ENCODE data around the gene XYLT2. TPM values are rescaled to one million over a fixed set of nuclear protein-coding genes. Genes with fewer than 3 reads are reported as not detected.
A peak's percentile ranks its signal among the peaks of the same experiment; 100 is the strongest.
"Not testable (repeated sequence)": the region's sequence is repeated elsewhere in the genome, so short reads cannot be mapped to it uniquely, and the experiment has no call there.

XYLT2 gene
- total RNA-seq, result 9.0 TPM

DNA sequence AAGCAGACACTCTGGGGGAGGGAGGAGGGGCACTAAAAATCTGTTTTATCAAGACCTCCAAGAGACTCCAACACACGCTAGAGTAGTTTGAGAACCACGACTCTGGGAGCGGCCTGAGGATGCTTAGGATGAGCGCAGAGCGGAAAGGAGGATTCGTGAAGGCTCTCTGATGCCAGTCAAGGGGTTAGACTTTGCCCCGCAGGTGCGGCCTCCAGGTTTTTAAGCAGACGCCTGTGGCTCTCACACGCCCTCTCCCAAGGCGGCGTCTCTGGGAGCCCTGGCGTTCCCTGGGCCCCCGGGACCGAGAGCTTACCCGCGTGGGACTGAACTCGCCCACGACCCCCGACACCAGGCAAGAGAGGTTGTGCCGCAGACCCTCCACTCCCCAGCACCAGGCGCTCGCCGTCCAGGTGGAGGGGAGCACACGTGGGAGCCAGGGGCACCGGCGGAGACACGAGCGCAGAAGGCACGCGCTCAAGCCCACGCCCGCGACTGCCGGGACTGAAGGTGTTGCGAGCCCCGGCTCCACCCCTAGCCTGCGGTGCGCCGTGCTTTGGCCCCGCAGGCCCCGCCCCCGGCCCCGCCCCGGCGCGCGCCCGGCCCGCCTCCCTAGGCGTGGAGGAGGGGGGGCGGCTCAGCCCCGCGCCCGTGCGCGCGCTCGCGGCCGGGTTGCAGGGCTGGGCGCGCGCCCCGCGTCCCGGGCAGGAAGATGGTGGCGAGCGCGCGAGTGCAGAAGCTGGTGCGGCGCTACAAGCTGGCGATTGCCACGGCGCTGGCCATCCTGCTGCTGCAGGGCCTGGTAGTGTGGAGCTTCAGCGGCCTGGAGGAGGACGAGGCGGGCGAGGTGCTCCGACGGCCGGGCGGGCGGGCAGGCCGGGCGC, at the start of gene XYLT2:
Gene XYLT2 (plus strand): TSS at position 695 of the 881 bp plus-strand sequence. CDS start 15 bp downstream, at position 710.
- DNase-seq (ENCODE audit: low spot score in 2 of 2) (peak; percentile 95 to 98), FAIRE-seq (no peak)

DNA sequence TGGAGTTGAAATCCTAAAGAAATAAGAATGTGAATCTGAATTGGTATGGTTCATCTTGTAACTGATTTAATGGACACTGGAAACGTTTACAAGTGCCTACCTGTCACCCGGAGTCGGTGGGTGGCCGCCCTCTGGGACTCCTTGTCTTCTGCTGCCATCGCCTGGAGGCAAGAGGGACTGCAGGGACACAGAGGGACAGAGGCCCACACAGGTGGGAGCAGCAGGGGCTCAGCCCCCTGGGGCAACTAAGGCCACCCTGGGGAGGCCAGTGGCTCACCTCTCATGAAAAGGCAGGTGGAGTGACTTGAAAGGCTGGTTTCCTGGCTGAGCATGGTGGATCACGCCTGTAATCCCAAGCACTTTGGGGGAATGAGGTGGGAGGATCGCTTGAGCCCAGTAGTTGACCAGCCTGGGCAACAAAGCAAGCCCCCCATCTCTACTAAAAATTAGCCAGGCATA, 48.5 kb upstream of the XYLT2 start:
- FAIRE-seq (no peak), DNase-seq (ENCODE audit: low spot score in 2 of 2) (peak in 1 of 2 donors; percentile 69)

DNA sequence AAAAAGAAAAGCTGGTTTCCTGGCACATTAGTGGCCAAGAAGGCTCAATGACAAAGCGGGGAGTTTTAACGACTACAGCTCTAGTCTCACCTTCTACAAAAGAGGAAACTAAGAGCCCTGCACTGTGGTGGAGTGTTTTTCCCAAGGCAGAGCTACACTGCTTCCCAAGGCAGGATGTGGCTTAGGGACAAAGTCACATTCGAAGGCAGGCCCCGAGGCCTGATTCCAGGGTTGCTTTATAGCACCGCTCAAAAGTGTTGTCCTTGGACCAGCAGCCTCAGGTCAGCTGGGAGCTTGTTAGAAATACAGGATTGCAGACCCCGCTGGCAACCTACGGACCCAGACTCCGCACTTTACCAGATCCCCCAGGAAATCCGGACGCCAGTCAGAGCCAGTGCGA, 47.9 kb upstream of the XYLT2 start:
- FAIRE-seq (no peak), DNase-seq (ENCODE audit: low spot score in 2 of 2) (no peak)

DNA sequence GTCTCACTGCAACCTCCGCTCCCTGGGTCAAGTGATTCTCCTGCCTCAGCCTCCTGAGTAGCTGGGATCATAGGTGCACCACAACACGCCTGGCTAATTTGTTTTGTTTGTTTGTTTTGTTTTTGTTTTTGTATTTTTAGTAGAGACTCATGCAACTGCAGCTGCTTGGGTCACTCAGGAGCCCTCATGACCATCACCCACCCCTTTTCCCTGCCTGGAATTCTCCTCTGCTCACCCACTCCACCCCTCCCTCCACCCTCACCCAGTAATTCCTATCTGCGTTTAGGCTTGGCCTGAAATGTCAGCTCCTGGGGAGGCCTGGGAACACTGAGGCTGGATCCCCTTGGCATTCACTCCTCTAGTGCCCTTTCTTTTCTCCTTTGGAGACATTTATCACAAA, 46.1 kb upstream of the XYLT2 start:
- no peak for DNase-seq (ENCODE audit: low spot score in 2 of 2)
- FAIRE-seq, result no peak

DNA sequence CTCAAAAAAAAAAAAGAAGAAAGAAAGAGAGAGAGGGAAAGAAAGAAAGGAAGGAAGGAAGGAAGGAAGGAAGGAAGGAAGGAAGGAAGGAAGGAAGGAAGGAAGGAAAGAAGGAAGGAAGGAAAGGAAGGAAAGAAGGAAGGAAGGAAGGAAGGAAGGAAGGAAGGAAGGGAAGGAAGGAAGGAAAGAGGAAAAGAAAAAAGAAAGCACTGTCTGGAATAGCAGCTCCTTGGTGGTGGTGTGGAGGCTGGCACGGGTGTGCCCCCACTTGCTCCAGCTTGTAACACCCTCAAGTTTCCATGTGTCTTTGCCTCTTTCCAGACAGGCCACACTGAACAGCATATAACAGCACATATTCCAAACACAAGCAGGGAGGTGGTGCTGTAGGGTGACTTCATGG, 45.1 kb upstream of the XYLT2 start:
- DNase-seq (ENCODE audit: low spot score in 2 of 2); FAIRE-seq: not testable (repeated sequence)

DNA sequence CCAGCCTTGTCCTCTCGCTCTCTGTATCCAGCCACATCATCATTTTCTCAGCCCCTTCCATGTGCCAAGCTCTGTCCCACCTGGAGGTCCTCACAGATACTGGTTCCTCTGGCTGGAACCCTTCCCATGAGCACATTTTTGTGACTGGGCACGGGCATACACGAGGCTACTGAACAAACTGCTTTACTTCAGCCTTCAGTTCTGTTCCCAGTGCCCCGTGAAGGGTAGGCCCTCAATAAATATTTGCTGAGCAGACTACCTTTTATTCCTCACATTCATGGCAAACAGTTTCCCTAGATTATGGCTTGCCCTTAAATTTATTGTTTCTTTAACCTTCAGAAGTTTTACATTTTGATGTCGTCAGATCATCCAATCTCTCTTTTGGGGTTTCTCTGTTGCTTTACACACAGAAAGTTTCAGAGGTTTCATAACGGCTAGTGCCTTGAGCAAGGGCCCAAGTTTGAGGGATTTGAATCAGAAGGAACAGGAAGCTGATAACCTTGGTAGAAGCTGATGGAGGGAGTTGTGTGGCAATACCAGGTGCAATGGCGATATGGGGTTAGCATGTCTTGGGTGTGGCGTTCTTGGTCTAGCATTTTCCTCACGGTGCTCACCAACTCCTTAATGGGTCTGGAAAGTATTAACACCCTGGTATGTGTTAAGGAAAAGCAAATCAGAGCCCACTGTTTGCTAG, 43.9 kb upstream of the XYLT2 start:
- DNase-seq (ENCODE audit: low spot score in 2 of 2), result no peak
- FAIRE-seq, result no peak

DNA sequence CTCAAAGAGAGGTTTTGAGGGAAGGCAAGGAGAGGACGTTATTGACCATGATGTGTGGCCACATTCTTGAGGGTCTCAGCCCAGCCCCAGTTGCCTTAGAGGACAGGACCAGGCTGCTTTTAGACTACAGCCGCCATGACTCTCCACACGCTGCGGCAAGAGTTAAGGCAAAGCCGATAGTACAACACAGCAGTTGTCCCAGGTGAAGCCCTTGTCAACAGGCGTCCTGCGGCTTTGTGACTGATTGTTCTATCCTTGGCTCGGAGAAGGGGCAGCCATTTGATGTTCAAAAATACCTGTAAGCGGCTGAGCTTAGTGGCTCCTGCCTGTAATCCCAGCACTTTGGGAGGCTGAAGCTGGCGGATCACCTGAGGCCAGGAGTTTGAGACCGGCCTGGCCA, 42.9 kb upstream of the XYLT2 start:
- FAIRE-seq (no peak), DNase-seq (ENCODE audit: low spot score in 2 of 2) (no peak)

DNA sequence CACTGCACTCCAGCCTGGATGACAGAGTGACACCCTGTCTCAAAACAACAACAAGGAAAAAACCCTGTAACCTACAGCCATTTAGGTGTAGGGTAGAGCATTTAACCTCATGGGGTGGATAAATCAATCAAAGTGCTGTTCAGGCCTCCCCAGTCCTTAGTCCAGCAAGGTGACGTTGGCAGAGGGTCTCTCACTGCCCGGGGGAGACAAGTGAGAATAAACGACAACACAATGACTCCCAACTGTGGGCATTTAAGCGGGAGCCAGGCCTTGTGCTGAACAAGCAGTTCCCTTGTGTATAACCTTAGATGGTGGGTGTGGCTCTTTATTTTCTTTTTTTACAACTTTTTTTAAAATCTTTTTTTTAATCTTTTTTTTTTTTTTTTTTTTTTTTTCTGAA, 42.3 kb upstream of the XYLT2 start:
- FAIRE-seq (no peak), DNase-seq (ENCODE audit: low spot score in 2 of 2) (no peak)

DNA sequence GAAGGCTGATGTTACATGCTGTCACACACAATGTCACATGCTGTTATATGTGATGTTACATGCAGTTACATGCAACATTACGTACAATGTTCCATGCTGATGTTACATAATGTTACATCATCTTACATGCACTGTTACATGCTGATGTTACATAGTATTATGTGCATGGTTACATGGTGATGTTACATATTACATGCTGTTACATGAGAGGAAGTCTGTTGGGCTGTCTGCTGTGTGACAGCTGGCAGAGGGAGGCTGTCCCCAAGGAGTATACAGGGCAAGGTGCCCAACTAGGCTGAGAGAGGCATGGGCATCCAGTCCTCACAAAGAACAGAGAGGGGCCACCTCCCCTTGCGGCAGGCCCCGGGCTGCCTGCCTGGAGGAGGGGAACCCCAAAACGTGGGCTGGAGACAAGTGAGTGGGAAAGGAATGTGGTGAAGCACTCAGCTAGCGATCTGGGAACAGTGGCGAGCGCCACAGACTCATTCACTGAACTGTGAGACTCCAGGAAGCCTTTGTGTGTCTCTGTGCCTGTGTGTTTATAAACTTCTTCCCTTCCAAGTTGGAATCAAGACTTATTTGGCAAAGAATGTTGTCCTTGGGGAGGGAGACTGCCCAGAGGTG, 41.0 kb upstream of the XYLT2 start:
- DNase-seq (ENCODE audit: low spot score in 2 of 2) (no peak), FAIRE-seq (no peak)

DNA sequence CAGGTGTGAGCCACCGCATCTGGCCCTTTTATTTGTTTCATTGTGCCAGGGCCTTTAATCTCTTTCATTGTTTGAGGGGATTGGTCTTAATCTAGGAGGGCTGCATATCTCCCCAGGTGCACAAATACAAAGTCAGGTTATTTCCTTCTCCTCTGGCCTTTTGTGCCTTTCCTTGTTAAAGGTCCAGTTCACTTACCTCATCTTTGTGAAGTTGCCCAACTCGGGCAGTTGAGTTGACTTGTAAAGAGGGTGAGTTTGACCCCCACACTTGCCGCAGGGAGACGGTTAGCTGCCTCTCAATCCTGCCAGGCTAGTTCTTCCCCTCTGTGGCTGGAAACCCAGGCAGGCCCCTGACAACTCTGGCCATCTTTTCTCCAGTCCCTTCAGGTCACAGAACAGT, 38.3 kb upstream of the XYLT2 start:
- DNase-seq (ENCODE audit: low spot score in 2 of 2) (no peak), FAIRE-seq (no peak)

DNA sequence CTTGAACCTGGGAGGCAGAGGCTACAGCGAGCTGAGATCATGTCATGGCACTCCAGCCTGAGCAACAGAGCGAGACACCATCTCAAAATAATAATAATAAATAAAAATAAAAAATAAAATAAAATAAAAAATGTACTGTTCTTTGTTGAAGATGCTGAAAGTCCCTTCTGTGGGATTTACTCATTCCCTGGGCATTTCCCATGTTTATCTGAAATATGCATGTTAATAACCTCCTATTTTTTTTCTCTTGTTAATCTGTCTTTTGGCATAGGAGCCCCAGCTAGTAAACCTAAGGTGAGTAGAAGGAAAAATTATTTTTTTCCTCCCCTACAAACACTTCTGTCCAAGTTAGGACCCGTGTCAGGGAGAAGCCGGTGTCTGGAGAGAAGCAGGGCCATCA, 37.3 kb upstream of the XYLT2 start:
- DNase-seq (ENCODE audit: low spot score in 2 of 2) (no peak), FAIRE-seq (no peak)

DNA sequence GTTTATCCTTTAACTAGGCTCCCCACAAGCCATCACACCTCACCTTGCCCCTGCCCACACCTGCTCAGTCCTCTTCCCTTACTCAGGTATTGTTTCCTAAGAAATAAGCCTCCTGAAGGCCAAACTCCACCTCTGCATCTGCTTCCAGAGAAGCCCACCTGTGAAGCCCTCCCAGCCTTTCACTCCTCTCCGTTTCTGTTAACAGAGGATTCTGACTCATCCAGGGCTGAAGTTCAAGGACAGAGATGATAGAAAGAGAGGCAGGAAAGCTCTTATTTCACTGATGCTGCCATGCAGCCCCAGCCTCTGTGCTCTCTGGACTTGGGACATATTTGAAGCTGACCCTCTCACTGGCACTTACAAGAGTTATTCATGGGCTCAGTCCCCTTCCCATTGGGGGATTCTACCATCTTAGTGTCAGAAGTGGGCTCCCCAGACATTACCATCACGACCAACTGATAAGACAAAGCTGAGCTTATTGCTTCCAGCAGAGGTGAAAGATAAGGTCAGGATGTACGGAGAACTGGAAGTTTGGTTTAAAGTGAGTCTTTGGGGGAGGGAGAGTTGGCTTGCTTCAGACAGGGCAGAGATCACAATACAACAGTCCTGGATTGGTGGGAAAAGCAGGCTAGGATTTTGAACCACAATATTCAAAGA, 35.3 kb upstream of the XYLT2 start:
- FAIRE-seq (no peak), DNase-seq (ENCODE audit: low spot score in 2 of 2) (no peak)

DNA sequence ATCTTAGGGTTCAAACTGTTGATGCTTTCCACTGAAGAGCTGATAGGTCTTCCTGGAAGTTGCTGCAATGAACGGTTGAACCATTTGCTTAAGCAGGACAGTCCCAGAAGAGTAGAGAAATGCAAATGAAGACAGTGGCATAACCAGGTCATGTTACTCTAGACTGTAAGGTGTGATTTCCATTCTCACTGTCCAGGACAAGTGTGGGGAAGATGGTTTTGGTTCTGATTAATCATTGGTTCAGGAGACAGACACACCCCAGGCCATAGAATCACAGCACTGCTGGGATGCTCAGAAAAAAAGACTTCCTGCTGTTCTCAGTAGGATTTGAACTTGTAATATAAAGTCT, 34.8 kb upstream of the XYLT2 start:
- DNase-seq (ENCODE audit: low spot score in 2 of 2) (no peak), FAIRE-seq (no peak)

DNA sequence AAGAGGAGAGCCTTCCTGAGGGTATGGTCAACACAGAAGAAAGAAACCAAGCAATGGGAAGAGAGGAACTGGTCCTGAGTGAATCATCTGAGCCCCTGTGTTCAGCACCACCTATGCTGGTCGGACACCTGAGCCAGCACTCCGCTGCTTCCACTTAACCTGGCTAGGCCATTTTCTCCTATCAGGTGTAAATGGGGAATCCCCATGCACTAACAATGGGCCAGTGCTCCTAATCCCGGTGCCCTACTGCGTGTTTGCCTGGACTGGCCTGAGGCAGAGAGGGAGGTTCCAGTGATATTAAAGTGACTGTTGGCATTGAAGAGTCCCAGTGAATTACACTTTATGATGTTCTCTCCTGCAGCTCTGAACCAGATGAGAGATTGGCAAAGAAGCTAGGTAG, 34.4 kb upstream of the XYLT2 start:
- DNase-seq (ENCODE audit: low spot score in 2 of 2) (no peak), FAIRE-seq (no peak)

DNA sequence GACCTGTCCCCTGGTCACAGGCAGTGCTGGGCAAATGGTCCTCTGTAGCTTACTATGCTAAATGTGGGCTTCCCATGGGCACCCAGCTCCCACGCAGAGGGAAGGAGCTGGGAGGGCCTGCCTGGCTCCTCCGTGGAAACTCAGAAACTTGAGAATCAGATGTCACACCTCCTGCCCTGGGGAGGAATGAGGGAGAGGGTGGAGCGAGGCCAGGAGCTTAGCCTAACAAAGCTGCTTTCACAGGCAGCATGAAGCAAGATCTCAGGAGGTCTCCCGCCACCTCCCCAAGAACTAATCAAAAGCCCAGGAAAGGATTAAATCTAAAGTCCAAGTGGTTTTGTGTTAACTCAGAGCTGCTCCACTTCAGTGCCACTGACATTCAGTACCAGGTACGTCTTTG, 33.6 kb upstream of the XYLT2 start:
- no peak for FAIRE-seq
- no peak for DNase-seq (ENCODE audit: low spot score in 2 of 2)

DNA sequence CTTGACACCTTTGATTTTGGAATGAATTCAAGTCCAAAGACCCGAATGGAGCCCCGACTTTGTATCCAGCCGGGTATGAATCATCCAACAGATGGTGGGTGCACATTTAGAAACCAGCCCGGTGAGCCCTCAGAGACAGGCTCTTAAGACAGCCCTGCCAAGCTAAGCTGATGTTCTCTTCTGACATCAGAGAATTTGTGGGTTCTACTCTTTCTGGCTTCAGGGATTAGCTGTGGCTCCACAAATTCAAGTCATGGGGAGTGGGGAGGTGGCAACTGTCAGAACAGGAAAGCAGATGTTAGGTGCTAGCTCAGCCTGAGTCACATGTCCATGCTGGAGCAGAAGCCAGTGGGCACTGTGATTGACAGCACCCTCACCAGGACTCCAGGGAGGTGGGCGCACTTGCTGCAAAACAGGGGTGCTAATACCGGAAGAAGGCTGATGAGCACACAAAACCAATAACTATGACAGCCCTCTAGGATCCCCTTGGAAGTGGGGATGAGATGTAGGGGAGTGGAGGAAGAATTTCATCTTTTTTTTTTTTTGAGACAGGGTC, 31.4 kb upstream of the XYLT2 start:
- DNase-seq (ENCODE audit: low spot score in 2 of 2) (no peak), FAIRE-seq (no peak)

DNA sequence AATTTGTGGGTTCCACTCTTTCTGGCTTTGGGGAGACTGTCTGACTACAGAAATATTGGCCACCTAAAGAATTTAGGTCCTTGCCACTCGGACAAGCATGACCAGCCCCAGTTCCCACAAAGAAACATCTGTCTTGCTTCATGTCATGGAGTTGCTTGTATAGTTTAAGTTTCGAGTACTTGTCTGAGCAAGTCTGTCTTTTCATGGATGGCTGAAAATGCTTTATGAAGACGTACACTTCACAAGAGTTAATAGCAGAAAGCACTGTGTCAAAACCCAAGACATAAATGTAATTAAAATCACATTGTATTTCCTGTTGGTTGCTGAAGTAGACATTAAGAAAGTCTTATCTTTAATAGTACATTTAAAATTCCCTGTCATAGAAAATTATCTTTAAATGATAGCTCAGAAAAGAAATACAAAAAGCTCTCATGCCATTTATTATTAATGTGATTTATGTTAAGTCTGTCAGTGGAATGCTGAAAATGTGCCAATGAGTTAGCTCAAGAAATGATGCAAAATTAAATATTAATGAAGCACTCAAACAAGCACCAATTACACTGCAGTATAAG, 29.8 kb upstream of the XYLT2 start:
- no peak for DNase-seq (ENCODE audit: low spot score in 2 of 2)
- FAIRE-seq, result no peak

DNA sequence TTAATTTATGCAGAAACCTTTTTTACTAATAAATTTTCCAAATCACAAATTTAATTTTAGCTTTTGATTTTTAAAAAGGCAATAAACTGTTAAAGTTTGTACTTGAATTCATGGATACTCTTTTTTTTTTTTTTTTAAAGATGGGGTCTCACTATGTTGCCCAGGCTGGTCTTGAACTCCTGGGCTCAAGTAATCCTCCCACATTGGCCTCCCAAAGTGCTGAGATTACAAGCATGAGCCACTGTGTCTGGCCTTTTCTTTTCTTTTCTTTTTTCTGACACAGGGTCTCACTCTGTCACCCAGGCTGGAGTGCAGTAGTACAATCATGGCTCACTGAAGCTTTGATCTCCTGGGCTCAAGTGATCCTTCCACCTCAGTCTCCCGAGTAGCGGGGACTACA, 29.3 kb upstream of the XYLT2 start:
- FAIRE-seq; DNase-seq (ENCODE audit: low spot score in 2 of 2): not testable (repeated sequence)

DNA sequence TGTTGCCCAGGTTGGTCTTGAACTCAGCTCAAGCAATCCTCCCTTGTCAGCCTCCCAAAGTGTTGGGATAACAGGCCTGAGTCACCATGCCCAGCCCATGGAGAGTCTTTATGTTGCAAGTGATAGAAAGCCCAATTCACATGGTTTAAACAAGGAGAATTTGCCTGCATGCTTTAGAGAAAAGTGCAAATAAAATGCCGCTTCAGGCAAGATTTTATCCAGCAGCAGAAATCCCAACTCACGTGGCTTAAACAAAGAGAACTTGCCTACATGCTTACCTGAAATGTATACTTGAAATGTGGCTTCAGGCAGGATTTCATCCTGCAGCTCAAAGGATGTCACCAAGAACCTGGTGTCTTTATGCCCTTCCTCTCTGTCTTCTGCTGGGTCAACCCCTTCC, 28.8 kb upstream of the XYLT2 start:
- DNase-seq (ENCODE audit: low spot score in 2 of 2) (no peak), FAIRE-seq (no peak)

Measured in frontal cortex (tissue), 4 donors.